Posterior vena cava (tissue), 2 donors: ENCODE results near the gene TMEM114. TPM values are rescaled to one million over a fixed set of nuclear protein-coding genes. Genes with fewer than 3 reads are reported as not detected.

Experiments
- DNase-seq: peaks from one replicate; pipeline ENCODE4 v3.0.0-alpha.2; 2020; ENCODE audit warnings: low spot score
- intact Hi-C, 2 donors: fragments of 100-400 bp; cut with DNase I; formaldehyde crosslinking; loops; one replicate each; pipeline versions ENCODE4 v1.14.1 to v1.14.2; 2022 to 2023
- long read RNA-seq, 2 donors: library from polyadenylated mRNA; unstranded; transcript quantifications; one replicate each; pipeline ENCODE4 v2.0.0, GENCODE V29; 2020 to 2021
- total RNA-seq, 2 donors: library from RNA; stranded (reverse); fragmentation: NEBNext Ultra II Directional; extraction: Animal tissue kit (Norgen Biotek cat#: 25700); gene quantifications; one replicate each; pipeline ENCODE4 v1.2.1, GENCODE V29; 2021
- donor health status: DM: yes; HTN: yes; CAD: no.
- donor health status: DM: yes; HTN: yes; CAD: no.

The TMEM114 gene
- total RNA-seq, result not detected
- long read RNA-seq, donor 1, result 0 reads
- long read RNA-seq, donor 2, result 0 reads

DNA sequence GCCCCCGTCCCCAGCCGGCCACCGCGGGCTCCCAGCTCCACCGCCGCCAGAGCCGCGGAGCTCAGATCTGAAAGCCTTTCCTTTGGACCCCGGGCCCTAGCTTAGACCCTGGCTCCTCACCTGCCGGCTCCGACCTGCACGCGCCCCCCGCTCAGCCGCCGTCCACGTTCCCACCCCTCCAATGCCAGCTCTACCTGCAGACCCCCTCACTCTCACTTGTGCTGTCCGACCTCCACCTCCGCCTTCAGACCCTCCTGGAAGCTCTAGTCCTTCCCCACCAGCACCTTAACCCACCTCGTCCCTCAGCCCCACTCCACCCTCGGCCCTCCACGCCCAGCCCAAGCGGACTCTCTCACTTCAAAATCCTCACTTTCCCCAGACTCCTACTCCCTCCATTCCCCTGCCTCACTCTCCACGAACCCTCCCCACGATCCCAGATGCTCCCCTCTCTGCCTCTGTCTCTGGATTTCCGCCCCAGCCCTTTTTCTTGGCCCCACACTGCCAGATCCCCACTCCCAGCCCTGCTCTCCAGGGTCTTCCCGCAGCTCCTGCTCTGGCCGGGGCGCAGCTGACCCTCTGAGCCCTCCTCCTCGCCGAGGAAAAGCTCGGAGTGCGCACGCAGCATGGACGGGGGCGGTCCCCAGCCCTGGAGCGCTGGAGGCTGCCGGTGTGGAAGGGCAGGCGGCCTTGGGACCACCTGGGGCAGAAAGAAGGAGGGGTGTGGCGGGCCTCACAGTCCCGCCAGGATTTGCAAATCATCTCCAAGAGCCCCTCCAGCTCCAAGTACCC lies at the start of gene TMEM114:
TMEM114 (minus strand) TSS at position 612 of the 789 bp plus-strand sequence. CDS start 673 bp downstream, outside the sequence.
- intact Hi-C loops, result no loop called here
- no peak for DNase-seq

DNA sequence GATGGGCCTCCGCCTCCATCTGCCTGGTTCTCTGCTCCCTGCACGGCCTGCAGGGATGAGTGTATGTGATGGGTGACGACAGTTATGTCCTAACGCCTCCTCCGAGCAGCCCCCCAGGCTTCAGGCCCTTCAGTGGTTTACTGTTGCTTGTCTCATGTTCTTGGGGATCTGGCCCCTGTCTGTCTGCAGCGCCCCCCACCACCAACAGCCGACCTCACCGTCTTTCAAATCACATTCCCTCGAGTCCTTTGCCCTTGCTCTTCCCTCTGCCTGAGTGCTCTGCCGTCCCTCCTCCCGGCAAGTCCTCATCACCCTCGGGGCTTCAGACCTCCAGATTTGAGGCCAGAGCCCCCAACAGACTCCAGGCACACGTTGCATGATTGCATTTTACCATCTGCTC lies 49.4 kb upstream of the TMEM114 start:
- intact Hi-C loops, result loop anchor here in 1 of 2 donors (10.0 kb wide), 1 partner anchor 65 kb away; no protein-coding TSS in a partner anchor
- DNase-seq, result peak; percentile 46

DNA sequence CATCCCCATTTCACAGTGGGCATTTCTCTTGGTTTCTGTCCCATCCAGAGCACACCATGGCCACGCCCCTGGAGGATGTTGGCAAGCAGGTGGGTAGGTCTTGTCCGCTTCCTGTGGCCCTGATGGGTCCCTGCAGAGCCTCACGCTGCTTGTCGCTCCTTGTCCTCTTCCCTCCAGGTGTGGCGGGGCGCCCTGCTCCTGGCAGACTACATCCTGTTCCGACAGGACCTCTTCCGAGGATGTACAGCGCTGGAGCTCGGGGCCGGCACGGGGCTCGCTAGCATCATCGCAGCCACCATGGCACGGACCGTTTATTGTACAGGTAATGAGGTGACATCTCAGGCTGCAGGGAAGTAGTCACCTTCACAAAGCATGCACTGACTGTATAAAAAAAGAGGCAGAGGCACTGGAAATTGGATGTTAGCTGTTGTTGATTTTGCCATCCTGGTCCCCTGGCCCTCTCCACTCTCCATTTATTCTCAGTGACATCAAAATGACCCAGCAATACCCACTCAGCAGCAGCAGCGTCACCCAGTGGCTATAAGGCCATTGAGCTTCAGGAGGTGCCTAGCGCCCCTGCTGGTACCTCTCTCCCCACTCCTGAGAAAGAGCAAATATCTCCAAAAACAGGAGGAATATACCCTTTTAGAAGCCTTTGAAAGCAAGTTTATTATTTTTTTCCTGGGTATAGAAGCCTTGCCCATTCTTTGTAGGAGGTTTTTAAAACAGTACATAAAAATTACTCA lies 44.9 kb upstream of the TMEM114 start:
- intact Hi-C loops, result loop anchor here in 1 of 2 donors (10.0 kb wide), 1 partner anchor 60 kb away; no protein-coding TSS in a partner anchor
- DNase-seq, result peak; percentile 57

DNA sequence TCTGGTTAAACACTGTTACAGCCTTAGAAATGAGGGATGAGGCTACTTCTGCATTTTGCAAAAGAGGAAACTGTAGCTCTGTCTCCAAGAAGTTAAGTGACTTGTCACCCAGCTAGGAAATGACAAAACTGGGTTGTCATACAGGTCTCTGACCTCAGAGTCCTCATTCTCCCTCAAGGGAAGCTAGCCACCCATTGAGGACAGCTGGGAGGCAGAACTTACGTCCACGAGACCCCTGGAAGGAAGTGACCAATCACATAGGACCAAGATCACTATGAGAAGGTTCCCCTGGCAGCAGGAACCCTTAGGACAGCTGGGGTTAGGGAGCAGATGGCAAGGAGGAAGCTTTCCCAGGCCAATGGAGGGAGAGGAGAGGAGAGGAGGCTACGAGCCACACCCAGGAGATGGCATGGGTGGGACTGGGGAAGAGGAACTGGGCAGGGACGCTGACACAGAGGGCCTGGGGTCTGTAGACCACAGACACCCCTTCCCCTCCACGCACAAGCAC lies 42.4 kb upstream of the TMEM114 start:
- peak; percentile 86 for DNase-seq
- intact Hi-C loops, result loop anchor here in 1 of 2 donors (10.0 kb wide), 1 partner anchor 58 kb away; no protein-coding TSS in a partner anchor

DNA sequence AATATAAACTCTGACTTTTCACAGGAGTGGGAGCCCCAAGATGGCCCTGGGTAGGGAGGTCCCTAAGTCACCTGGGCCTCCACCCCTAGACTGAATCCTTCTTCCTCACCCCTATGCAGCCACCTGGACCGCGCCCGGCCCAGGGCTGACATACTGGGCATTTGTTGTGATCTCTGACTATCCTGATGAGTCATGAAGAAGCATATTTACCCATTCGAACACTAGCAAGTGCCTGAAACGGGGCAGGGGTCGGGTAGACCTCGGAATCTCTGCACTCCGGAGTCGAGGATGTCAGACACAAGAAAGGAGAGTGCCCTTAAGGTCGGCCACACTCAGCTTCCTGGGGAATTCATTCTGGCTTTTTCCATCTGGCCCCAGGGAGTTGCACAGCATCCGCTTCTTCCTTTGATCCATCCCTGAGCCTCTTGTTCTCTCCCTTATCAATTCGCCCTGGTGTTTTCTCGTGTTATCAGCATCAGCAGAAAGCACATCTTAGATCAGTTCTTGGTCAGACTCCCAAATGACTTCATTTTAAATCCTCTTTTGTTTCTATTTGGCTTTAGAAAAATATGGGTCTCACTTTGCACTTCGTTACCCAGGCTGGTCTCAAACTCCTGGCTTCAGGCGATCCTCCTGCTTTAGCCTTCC lies 41.6 kb upstream of the TMEM114 start:
- peak; percentile 75 for DNase-seq
- intact Hi-C loops, result loop anchor here in 1 of 2 donors (10.0 kb wide), 1 partner anchor 57 kb away; no protein-coding TSS in a partner anchor

DNA sequence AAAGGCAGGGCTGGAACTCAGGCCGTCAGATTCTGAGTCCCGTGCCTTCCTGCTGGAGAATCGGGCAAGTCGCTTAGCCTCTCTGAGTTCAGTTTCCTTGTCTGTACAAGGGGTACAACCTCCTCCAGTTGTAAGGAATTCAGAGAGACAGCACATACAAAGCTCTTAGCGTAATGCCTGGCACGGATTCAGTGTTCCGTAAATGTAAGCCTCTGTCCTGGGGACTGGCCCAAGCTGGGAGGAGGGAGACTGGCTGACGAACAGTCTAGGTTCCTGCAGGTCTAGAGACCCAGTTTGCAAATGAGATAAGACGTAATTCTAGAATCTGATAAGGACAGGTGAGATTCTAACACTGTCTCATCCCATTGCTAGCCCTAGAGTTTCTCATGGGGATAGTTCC lies 41.1 kb upstream of the TMEM114 start:
- no peak for DNase-seq
- intact Hi-C loops, result loop anchor here in 1 of 2 donors (10.0 kb wide), 1 partner anchor 57 kb away; no protein-coding TSS in a partner anchor

DNA sequence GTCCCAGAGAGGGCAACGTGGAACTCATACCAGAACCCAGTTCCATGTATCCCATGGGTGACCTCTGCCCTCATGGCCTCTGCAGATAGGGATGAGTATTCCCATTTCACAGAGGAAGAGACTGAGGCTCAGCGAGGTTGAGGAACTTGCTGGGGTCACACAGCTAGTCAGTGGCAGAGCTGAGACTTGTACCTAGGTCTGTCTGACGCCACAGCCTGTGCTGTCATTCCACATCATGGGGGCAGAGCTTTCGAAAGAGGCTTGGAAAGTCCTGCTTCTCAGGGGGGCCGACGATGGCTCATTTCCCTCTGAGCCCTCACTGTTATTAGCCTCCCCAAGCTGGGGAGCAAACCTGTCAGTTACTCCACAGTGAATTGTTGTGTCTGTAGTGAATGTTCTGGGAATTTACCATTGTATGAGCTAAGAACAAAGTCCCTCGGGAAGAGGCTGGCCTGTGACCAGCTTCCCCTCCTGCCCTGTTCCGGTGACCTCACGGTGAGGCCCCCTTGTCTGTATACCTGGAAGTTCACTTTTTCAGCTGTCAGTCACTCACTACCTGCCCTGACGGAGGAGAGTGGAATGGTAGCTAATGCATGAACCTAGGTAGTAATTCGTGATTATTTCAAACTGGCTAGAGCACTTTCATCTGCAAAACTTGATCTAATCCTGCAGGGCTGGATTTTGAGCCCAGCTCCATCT lies 40.1 kb upstream of the TMEM114 start:
- DNase-seq, result peak; percentile 28
- intact Hi-C loops, result loop anchor here in 1 of 2 donors (10.0 kb wide), 1 partner anchor 56 kb away; no protein-coding TSS in a partner anchor

DNA sequence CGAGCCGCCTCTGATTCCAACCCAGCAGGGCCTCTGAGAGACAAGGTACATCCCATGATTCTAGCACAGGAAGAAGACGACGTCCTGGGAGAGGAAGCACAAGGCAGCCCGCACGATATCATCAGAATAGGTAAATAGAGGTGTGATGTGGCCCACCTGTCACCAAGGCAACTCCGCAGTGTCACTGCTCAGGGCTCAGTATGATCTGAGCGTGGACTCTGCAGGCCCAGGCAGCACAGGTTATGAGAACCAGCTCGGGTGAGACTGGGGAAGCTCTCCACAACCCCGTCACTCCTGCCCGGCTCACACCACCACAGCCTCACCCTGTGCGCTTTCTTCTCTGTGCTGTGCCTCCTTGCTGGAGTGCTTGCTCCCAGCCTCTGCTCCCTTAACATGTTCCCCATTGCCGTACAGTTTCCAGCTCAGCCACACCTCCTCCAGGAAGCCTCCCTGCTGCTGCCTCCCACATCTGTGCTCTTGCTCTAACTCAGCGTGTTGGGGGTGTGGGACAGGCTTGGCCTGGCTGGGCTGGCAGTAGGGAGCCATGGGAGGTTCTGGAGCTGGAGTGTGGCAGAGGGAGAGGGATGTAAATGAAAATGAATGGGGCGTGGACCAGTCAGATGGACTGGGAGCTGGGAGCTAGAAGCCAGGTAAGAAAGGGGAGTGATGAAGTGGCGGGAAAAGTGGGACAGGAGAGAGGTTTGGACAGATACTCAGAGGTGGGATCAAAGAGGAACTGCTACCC lies 38.8 kb upstream of the TMEM114 start:
- peak; percentile 68 for DNase-seq
- intact Hi-C loops, result no loop called here

DNA sequence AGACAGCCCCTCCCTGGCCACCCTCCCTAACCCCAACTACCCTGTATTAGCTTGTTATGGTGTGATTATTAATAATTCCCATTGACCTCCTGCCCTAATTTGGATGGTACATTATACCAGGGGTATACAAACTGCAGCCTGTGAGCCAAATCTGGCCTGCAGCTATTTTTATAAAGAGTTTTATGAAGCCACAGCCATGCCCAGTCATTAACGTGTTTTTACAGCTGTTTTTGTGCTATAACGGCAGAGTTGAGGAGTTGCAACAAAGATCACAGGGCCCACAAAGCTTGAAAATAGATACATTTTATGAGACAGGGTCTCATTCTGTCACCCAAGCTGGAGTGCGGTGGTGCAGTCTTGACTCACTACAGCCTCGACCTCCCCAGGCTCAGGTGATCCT lies 37.1 kb upstream of the TMEM114 start:
- intact Hi-C loops, result no loop called here
- peak; percentile 26 for DNase-seq

DNA sequence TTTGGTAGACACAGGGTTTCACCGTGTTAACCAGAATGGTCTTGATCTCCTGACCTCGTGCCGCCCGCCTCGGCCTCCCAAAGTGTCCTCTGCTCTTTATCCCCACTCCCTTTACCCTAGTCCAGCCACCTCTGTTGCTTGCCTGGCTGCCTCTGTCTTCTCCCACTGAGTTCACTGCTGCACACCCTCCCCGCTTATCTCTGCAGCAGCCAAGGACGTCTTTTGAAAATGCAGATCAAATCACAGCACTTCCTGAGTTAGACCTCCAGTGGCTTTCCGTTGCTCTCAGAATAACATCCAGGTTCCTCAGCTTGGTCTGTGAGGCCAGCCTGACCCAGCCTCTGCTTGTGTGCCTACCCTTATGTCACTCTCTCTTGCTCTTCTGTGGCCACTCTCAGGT lies 36.6 kb upstream of the TMEM114 start:
- DNase-seq, result peak; percentile 28
- intact Hi-C loops, result no loop called here

DNA sequence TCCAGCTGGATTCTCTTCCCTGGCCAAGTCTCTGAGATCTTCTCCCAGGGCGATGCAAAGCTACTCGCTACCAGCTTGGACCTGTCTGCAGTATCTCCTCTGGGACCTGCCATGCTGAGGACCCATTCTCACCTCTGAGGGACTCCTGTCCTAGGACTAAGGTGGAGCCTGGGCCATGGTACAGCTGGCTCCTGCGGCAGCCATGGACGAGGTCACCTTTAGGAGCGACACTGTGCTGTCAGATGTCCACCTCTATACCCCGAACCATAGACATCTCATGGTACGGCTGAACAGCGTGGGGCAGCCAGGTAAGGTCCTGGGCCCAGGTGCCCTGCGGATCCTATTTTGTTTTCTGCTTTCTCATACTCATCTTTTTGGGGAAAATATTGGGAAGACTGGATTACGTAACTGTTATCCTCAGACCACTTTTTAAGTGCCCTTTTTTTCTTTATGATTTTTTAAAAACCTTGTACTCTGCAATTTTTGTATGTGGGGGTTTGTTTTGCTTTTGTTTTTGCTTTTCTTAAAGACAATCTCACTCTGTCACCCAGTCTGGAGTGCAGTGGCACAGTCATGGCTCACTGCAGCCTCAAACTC lies 35.3 kb upstream of the TMEM114 start:
- intact Hi-C loops, result no loop called here
- DNase-seq, result peak; percentile 52

DNA sequence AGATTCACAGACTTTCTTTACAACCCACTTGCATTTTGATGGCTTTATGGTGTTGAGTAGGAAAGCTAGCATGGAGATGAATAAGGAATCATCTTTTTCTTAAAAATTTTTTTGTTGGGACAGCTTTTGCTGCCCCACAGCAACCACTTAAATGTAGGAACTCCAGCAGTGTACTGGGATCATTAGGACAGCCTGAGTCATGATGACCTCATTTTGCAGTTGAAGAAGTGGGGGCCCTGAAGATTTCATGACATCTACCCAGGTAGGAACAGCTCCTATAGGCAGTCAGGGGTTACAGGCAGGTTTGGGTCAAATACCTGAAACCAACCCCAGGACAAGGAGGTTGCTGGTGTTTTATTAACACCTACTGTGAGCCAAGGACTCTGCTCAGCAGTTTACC lies 33.3 kb upstream of the TMEM114 start:
- intact Hi-C loops, result no loop called here
- peak; percentile 6 for DNase-seq

DNA sequence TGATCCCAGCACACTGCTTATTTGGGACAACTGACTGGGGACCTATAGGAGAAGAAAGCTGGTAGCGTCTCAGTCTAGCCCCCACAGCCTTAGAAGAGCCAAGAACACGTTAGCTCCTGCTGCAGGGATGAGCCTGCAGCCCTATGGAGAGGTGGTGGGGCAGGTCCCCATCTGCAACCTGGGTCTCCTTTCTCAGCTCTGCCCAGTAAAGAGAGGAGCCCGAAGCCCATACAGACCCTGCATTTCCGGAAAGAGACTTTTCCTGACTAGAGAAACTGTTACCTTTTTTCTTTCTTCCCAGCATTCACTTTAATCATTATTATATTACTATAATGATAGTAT lies 32.0 kb upstream of the TMEM114 start:
- DNase-seq, result no peak
- intact Hi-C loops, result no loop called here

DNA sequence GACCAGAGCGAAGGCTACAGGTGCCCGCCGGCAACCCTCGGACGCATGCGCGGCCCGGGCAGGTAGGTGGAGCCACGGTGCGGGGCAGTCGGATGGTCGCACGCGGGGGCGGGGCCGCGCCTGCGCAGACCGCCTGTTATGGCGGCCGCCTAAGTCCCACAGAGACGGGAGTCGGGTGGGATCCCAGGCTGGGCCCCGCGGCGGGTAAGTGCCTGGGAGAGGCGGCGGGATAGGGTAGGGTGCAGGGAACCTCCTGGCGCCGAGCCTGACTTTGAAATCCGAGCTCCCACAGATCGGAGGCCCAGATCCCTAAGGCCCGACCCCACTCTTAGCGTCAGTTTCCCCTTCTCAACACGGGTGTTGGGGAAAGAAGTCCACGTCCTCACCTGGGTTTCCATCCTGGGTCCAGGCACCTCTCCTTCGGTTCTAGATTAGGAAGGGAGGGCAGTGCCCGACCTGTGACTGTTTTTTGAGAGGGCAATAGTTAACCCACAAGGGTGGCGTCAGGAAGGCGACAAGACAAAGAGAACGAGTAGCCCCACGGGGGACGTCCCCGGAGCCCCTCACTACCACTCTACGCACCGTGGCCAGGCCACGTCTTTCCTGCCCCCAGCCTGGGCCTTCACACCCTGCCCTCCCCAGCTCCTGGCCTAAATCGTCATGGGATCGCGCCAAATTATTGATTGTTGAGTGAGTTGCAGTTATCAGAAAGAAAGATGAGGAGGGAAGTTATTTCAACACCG lies 31.4 kb upstream of the TMEM114 start, which contains the start of gene METTL22:
METTL22 (plus strand) TSS at position 127 of the 743 bp plus-strand sequence. CDS start 3,968 bp downstream, outside the sequence.
- intact Hi-C loops, result no loop called here
- DNase-seq, result peak; percentile 96

DNA sequence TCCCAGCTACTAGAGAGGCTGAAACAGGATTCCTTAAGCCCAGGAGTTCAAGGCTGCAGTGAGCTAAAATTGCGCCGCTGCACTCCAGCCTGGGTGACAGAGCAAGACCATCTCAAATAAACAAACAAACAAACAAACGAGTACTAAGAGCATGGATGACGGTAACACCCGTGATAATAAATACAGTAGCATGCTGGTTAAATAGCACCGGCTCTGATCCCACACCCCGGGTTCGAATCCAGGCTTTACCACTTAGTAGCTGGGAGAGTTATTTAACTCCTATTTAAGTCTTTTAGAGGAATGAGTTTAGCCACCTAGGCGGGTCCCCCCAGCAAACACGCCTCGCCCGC lies 30.9 kb upstream of the TMEM114 start:
- intact Hi-C loops, result no loop called here
- DNase-seq, result no peak

DNA sequence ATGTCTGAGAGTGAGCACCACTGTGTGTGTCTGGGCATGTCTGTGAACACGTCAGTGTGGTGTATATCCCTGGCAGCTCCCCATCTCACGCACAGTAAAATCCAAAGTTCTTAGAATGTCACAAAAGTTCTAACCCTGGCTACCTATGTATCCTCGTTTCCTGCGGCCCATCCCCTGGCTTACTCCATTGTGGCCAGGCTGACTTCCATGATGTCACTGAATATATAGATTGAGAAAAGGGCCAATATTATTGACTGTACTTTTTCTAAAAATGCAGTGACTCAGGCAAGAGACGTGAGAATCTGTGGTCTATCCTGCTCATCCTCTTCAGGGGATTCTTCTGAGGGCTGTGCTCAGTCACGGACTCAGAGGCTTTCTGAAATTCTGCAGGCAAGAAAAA lies 30.2 kb upstream of the TMEM114 start:
- DNase-seq, result peak; percentile 3
- intact Hi-C loops, result no loop called here
